ENCODE data around the gene ZNF563. TPM values are rescaled to one million over a fixed set of nuclear protein-coding genes. Genes with fewer than 3 reads are reported as not detected.

Gene ZNF563
- total RNA-seq, 1 experiment from 2014 or later: 0.45 TPM

DNA sequence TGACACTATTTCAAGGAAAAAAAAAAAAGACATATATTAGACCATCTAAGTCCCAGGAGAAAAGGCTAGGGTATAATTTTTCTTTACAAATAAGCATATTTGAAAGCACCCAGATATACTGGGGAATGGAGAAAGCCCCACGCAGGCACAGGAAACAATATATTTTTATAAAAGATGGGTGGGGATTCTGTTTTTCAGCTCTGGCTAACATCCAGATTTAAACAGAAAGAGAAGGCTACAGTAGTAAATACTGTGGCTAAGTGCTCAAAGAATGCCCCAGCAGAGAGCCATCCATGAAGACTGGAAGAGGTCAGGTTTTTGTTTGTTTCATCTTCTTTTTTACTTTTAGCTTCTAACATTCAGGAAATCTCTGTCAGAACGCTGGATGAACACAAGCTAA is 54.7 kb downstream of the ZNF563 start:
- H3K9me3 ChIP-seq (replicated peaks): peaks cover 25% of the 10 kb centered on the region
- H3K27me3 ChIP-seq (replicated peaks): no peaks in the 10 kb centered on the region
- peaks cover 14% of the 10 kb centered on the region for H3K36me3 ChIP-seq
- DNase-seq (ENCODE audit: low read depth in 1 of 2, low spot score in 2 of 2): no peak
- no peaks in the 10 kb centered on the region for H3K4me1 ChIP-seq (replicated peaks)
- no peak overlapping the region for H3K27ac ChIP-seq
- no peak overlapping the region for H3K4me3 ChIP-seq

DNA sequence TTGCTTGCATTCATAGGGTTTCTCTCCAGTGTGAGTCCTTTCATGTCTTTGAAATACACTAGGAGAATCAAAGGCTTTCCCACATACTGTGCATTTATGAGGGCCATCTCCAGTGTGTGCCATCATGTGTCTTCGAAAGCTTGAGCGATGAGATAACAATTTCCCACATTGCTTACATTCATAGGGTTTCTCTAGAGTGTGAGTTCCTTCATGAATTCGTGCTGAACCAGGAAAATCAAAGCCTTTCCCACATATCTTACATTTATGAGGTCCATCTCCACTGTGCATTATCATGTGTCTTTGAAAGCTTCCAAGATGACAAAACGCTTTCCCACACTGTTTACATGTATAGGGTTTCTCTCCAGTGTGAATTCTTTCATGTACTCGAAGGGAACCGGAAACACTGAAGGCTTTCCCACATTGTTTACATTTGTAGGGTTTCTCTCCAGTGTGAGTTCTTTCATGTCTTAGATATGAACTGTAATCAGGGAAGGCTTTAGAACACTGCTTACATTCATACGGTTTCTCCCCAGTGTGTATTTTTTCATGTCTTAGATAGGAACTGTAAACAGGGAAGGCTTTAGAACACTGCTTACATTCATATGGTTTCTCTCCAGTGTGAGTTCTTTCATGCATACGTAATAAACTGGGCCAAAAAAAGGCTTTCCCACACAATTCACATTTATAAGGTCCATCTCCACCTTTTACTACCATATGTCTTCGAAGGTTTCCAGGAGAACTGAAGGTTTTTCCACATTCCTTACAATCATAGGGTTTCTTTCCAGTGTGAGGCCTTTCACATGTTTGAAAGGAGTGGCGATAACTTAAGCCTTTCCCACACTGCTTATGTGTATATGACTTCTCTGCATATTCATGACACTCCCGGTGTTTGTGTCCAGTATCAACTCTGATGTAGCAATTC is 60.2 kb downstream of the ZNF563 start:
- peaks cover 51% of the 10 kb centered on the region for H3K36me3 ChIP-seq
- H3K9me3 ChIP-seq (replicated peaks): peaks cover 56% of the 10 kb centered on the region

DNA sequence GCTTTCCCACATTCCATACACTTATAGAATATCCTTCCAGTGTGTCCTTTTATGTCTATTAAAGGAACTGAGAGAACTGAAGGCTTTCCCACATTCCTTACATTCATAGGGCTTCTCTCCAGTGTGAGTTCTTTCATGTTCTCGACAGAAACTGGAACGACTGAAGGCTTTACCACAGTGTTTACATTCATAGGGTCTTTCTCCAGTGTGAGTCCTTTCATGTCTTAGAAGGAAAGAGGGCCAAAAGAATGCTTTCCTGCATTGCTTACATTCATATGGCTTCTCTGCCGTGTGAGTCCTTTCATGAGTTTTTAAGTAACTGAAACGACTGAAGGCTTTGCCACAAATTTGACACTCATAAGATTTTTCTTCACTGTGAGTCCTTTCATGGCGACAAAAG is 61.0 kb downstream of the ZNF563 start:
- DNase-seq (ENCODE audit: low read depth in 1 of 2, low spot score in 2 of 2): no peak
- Histone ChIP-seq H3K36me3 (peaks cover 51% of the 10 kb centered on the region), H3K4me3 (no peak overlapping the region), H3K4me1 (replicated peaks) (no peaks in the 10 kb centered on the region), H3K27ac (no peak overlapping the region), H3K9me3 (replicated peaks) (peaks cover 49% of the 10 kb centered on the region), H3K27me3 (replicated peaks) (no peaks in the 10 kb centered on the region)

More for the DNA sequence above, 60.2 kb downstream of the ZNF563 start:
- Histone ChIP-seq H3K27me3 (replicated peaks) (no peaks in the 10 kb centered on the region), H3K4me1 (replicated peaks) (no peaks in the 10 kb centered on the region), H3K4me3 (no peak overlapping the region), H3K27ac (no peak overlapping the region)
- DNase-seq (ENCODE audit: low read depth in 1 of 2, low spot score in 2 of 2): no peak

DNA sequence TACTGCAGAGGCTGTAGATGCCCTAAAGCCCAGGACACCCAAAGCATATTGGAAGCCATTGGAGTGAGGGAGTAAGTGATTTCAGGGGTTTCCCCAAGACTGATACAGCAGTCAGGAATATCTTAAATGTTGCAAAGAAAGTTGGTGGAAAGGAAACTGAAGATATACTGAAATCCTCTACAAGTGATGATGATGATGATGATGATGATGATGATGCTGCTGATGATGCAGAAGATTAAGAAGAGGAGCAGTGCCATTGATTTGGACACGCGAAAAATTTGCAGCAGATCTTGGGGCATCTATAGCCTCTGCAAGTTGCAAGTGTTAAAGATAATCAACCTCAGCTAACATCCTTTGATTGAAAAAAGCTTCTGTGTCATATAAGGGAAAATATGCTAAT is 62.6 kb downstream of the ZNF563 start:
- Histone ChIP-seq H3K27me3 (replicated peaks) (no peaks in the 10 kb centered on the region), H3K4me3 (no peak overlapping the region), H3K36me3 (peaks cover 47% of the 10 kb centered on the region), H3K9me3 (replicated peaks) (peaks cover 44% of the 10 kb centered on the region), H3K4me1 (replicated peaks) (no peaks in the 10 kb centered on the region), H3K27ac (no peak overlapping the region)
- no peak for DNase-seq (ENCODE audit: low read depth in 1 of 2, low spot score in 2 of 2)

Other genes starting within 250 kb of the ZNF563 start
- gene ZNF20, start 193.3 kb downstream of the ZNF563 start, total RNA-seq (2014; rRNA removed; shearing (Covaris generic)): 0.53 and 5.4 TPM in 2 replicates
- 2.6 and 8.4 TPM in 2 replicates for gene ZNF625, start 176.9 kb downstream of the ZNF563 start, total RNA-seq (2014; rRNA removed; shearing (Covaris generic))
- gene ZNF136, start 170.5 kb downstream of the ZNF563 start, total RNA-seq (2014; rRNA removed; shearing (Covaris generic)): 3.8 and 7.2 TPM in 2 replicates
- 1.6 and 2.7 TPM in 2 replicates for gene ZNF44, start 38.8 kb downstream of the ZNF563 start, total RNA-seq (2014; rRNA removed; shearing (Covaris generic))
- gene ZNF442, start 32.0 kb upstream of the ZNF563 start, total RNA-seq (2014; rRNA removed; shearing (Covaris generic)): 1.1 and 1.2 TPM in 2 replicates
- 0.19 and 0.42 TPM in 2 replicates for gene ZNF799, start 67.6 kb upstream of the ZNF563 start, total RNA-seq (2014; rRNA removed; shearing (Covaris generic))
- gene ZNF443, start 107.4 kb upstream of the ZNF563 start, total RNA-seq (2014; rRNA removed; shearing (Covaris generic)): 0.71 TPM in 1 of 2 replicates, not detected in the other
- gene ZNF709, start 151.2 kb upstream of the ZNF563 start, total RNA-seq (2014; rRNA removed; shearing (Covaris generic)): 0.97 TPM in 1 of 2 replicates, not detected in the other
- gene ZNF564, start 217.8 kb upstream of the ZNF563 start, total RNA-seq (2014; rRNA removed; shearing (Covaris generic)): 3.3 and 5.4 TPM in 2 replicates

Data from SJSA1 (cell line).